GM18505 (cell line): ENCODE measurements around the gene GPC3.

ENCODE experiments used
- ATAC-seq: cut with Tn5 transposase; IDR thresholded peaks from one replicate; pipeline ENCODE4 v1.9.1; 2021; ENCODE audit not compliant: unreplicated experiment
- POLR2A ChIP-seq: IDR thresholded peaks from 4 replicates; pipeline ENCODE4 v1.6.1; 2011; ENCODE audit warnings: borderline replicate concordance; ENCODE audit not compliant: insufficient read depth, insufficient read length; ENCODE audit errors: extremely low read depth

Gene GPC3

GRCh38 chrX:133681897-133682296, 303.5 kb downstream of the GPC3 start:
- TF ChIP-seq POLR2A, result no peak
- no peak for ATAC-seq

- no peak for ATAC-seq
- TF ChIP-seq POLR2A, result no peak
Measured at GRCh38 chrX:133681421-133681820, 304.0 kb downstream of the GPC3 start.

GRCh38 chrX:133677123-133678063, 308.0 kb downstream of the GPC3 start:
- TF ChIP-seq POLR2A, result no peak
- ATAC-seq, result no peak

- no peak for TF ChIP-seq POLR2A
- no peak for ATAC-seq
Measured at GRCh38 chrX:133676344-133677122, 308.9 kb downstream of the GPC3 start.

- TF ChIP-seq POLR2A, result no peak
- ATAC-seq, result no peak
Measured at GRCh38 chrX:133674726-133675470, 310.5 kb downstream of the GPC3 start.

- ATAC-seq, result no peak
Measured at GRCh38 chrX:133670383-133670782, 315.0 kb downstream of the GPC3 start.

GRCh38 chrX:133669214-133669613, 316.2 kb downstream of the GPC3 start:
- ATAC-seq, result no peak
- TF ChIP-seq POLR2A, result no peak

More at GRCh38 chrX:133670383-133670782, 315.0 kb downstream of the GPC3 start:
- no peak for TF ChIP-seq POLR2A

- no peak for ATAC-seq
- no peak for TF ChIP-seq POLR2A
Measured at GRCh38 chrX:133668225-133668931, 317.0 kb downstream of the GPC3 start.

GRCh38 chrX:133666256-133666655, 319.1 kb downstream of the GPC3 start:
- no peak for ATAC-seq
- no peak for TF ChIP-seq POLR2A

- ATAC-seq, result no peak
- TF ChIP-seq POLR2A, result no peak
Measured at GRCh38 chrX:133661962-133662839, 323.2 kb downstream of the GPC3 start.

- no peak for ATAC-seq
- no peak for TF ChIP-seq POLR2A
Measured at GRCh38 chrX:133660281-133660680, 325.1 kb downstream of the GPC3 start.

GRCh38 chrX:133658293-133658911, 327.0 kb downstream of the GPC3 start:
- no peak for TF ChIP-seq POLR2A
- ATAC-seq, result no peak
